ENCODE measurements around the gene SH3GL2.

Gene SH3GL2

GRCh38 chr9:17651725-17652124 lies 72.9 kb downstream of the SH3GL2 start:
- TF ChIP-seq FOXP2 (optimal IDR thresholded peaks at IDR 0.05; ENCODE audit: borderline replicate concordance, extremely low read depth, extremely low read length, insufficient read depth) (no peak), TAF1 (IDR thresholded peaks at IDR 0.05; ENCODE audit: borderline replicate concordance, insufficient read depth, low read length) (no peak), SIN3A (IDR thresholded peaks at IDR 0.05; ENCODE audit: borderline replicate concordance, insufficient read depth, low read length) (no peak), REST (IDR thresholded peaks at IDR 0.05; ENCODE audit: insufficient read depth in 1 of 2, low read depth in 2 of 2, low read length in 2 of 2) (no peak), POLR2AphosphoS5 (IDR thresholded peaks at IDR 0.05; ENCODE audit: low read depth, low read length) (no peak)

GRCh38 chr9:17653947-17654465 lies 75.1 kb downstream of the SH3GL2 start:
- TF ChIP-seq TAF1 (IDR thresholded peaks at IDR 0.05; ENCODE audit: borderline replicate concordance, insufficient read depth, low read length) (no peak), SIN3A (IDR thresholded peaks at IDR 0.05; ENCODE audit: borderline replicate concordance, insufficient read depth, low read length) (no peak), POLR2AphosphoS5 (IDR thresholded peaks at IDR 0.05; ENCODE audit: low read depth, low read length) (no peak), REST (IDR thresholded peaks at IDR 0.05; ENCODE audit: insufficient read depth in 1 of 2, low read depth in 2 of 2, low read length in 2 of 2) (no peak), FOXP2 (optimal IDR thresholded peaks at IDR 0.05; ENCODE audit: borderline replicate concordance, extremely low read depth, extremely low read length, insufficient read depth) (no peak)

- no peak for TF ChIP-seq SIN3A (IDR thresholded peaks at IDR 0.05; ENCODE audit: borderline replicate concordance, insufficient read depth, low read length)
- no peak for TF ChIP-seq FOXP2 (optimal IDR thresholded peaks at IDR 0.05; ENCODE audit: borderline replicate concordance, extremely low read depth, extremely low read length, insufficient read depth)
- TF ChIP-seq POLR2AphosphoS5 (IDR thresholded peaks at IDR 0.05; ENCODE audit: low read depth, low read length) = no peak
- no peak for TF ChIP-seq TAF1 (IDR thresholded peaks at IDR 0.05; ENCODE audit: borderline replicate concordance, insufficient read depth, low read length)
- TF ChIP-seq REST (IDR thresholded peaks at IDR 0.05; ENCODE audit: insufficient read depth in 1 of 2, low read depth in 2 of 2, low read length in 2 of 2) = no peak
Observed at GRCh38 chr9:17656889-17657288, 78.0 kb downstream of the SH3GL2 start.

- TF ChIP-seq POLR2AphosphoS5 (IDR thresholded peaks at IDR 0.05; ENCODE audit: low read depth, low read length) (no peak), FOXP2 (optimal IDR thresholded peaks at IDR 0.05; ENCODE audit: borderline replicate concordance, extremely low read depth, extremely low read length, insufficient read depth) (no peak), SIN3A (IDR thresholded peaks at IDR 0.05; ENCODE audit: borderline replicate concordance, insufficient read depth, low read length) (no peak), TAF1 (IDR thresholded peaks at IDR 0.05; ENCODE audit: borderline replicate concordance, insufficient read depth, low read length) (no peak), REST (IDR thresholded peaks at IDR 0.05; ENCODE audit: insufficient read depth in 1 of 2, low read depth in 2 of 2, low read length in 2 of 2) (no peak)
Observed at GRCh38 chr9:17658237-17658636, 79.4 kb downstream of the SH3GL2 start.

- TF ChIP-seq POLR2AphosphoS5 (IDR thresholded peaks at IDR 0.05; ENCODE audit: low read depth, low read length) (no peak), REST (IDR thresholded peaks at IDR 0.05; ENCODE audit: insufficient read depth in 1 of 2, low read depth in 2 of 2, low read length in 2 of 2) (no peak), TAF1 (IDR thresholded peaks at IDR 0.05; ENCODE audit: borderline replicate concordance, insufficient read depth, low read length) (no peak), FOXP2 (optimal IDR thresholded peaks at IDR 0.05; ENCODE audit: borderline replicate concordance, extremely low read depth, extremely low read length, insufficient read depth) (no peak), SIN3A (IDR thresholded peaks at IDR 0.05; ENCODE audit: borderline replicate concordance, insufficient read depth, low read length) (no peak)
Observed at GRCh38 chr9:17660158-17660557, 81.3 kb downstream of the SH3GL2 start.

All from PFSK-1 (cell line).